Upper lobe of right lung (tissue), 1 donor: ENCODE measurements around the gene KCNJ4. TPM values are rescaled to one million over a fixed set of nuclear protein-coding genes. Genes with fewer than 3 reads are reported as not detected.

ENCODE experiments used
- ATAC-seq: fragments of 200-7000 bp; cut with Tn5 transposase; one replicate; pipeline ENCODE4 v1.9.1; 2020; ENCODE audit warnings: mild to moderate bottlenecking, moderate library complexity
- DNase-seq: peaks from one replicate; pipeline ENCODE4 v3.0.0-alpha.2; 2020
- H3K27ac ChIP-seq: fragments of 200-600 bp; one replicate; pipeline ENCODE4 v1.8.0; 2022
- H3K27me3 ChIP-seq: fragments of 200-600 bp; one replicate; pipeline ENCODE4 v1.8.0; 2022; ENCODE audit warnings: mild to moderate bottlenecking
- H3K36me3 ChIP-seq: fragments of 200-600 bp; one replicate; pipeline ENCODE4 v1.8.0; 2022
- H3K4me1 ChIP-seq: fragments of 200-600 bp; one replicate; pipeline ENCODE4 v1.8.0; 2022
- H3K4me3 ChIP-seq: fragments of 200-600 bp; one replicate; pipeline ENCODE4 v1.8.0; 2022; ENCODE audit warnings: mild to moderate bottlenecking
- H3K9me3 ChIP-seq: fragments of 200-600 bp; one replicate; pipeline ENCODE4 v1.8.0; 2022
- CTCF ChIP-seq: fragments of 200-600 bp; IDR thresholded peaks from one replicate; pipeline ENCODE4 v1.8.0; 2022; ENCODE audit warnings: antibody characterized with exemption
- intact Hi-C: fragments of 100-400 bp; cut with DNase I; formaldehyde crosslinking; loops from one replicate; pipeline ENCODE4 v1.11.0; 2022
- total RNA-seq: library from RNA; stranded (reverse); fragmentation: NEBNext Ultra II Directional; extraction: Animal tissue kit (Norgen Biotek cat#: 25700); gene quantifications from one replicate; pipeline ENCODE4 v1.2.1, GENCODE V29; 2021
- donor health status: DM: no; HTN: yes; CAD: no; lungs with severe emphysema.

Gene KCNJ4
- total RNA-seq, 1 donor from 2014 or later = not detected

- no peak for TF ChIP-seq CTCF
- H3K36me3 ChIP-seq = no peaks in the 10 kb centered on the region
- intact Hi-C loops = no loop called here
- no peaks in the 10 kb centered on the region for H3K4me1 ChIP-seq
- no peak for ATAC-seq
- no peak overlapping the region for H3K4me3 ChIP-seq
- no peaks in the 10 kb centered on the region for H3K9me3 ChIP-seq
- DNase-seq = no peak
- H3K27ac ChIP-seq = no peak overlapping the region
- peaks cover 60% of the 10 kb centered on the region for H3K27me3 ChIP-seq
Observed at GRCh38 chr22:38450234-38450797, 4.7 kb downstream of the KCNJ4 start.

- Histone ChIP-seq H3K27ac (no peak overlapping the region), H3K27me3 (peaks cover 62% of the 10 kb centered on the region), H3K4me1 (no peaks in the 10 kb centered on the region), H3K9me3 (no peaks in the 10 kb centered on the region), H3K4me3 (no peak overlapping the region), H3K36me3 (no peaks in the 10 kb centered on the region)
- intact Hi-C loops = no loop called here
- DNase-seq (no peak), ATAC-seq (no peak)
- no peak for TF ChIP-seq CTCF
Observed at GRCh38 chr22:38449776-38450175, 5.2 kb downstream of the KCNJ4 start.

GRCh38 chr22:38448945-38449745 is 5.9 kb downstream of the KCNJ4 start:
- Histone ChIP-seq H3K27ac (no peak overlapping the region), H3K36me3 (no peaks in the 10 kb centered on the region), H3K4me1 (no peaks in the 10 kb centered on the region), H3K9me3 (no peaks in the 10 kb centered on the region), H3K4me3 (no peak overlapping the region), H3K27me3 (peaks cover 62% of the 10 kb centered on the region)
- ATAC-seq (no peak), DNase-seq (no peak)
- TF ChIP-seq CTCF = no peak
- intact Hi-C loops = no loop called here

GRCh38 chr22:38446018-38446601 is 8.9 kb downstream of the KCNJ4 start:
- ATAC-seq = no peak

GRCh38 chr22:38444783-38445182 is 10.2 kb downstream of the KCNJ4 start:
- no peak for ATAC-seq
- peaks cover 36% of the 10 kb centered on the region for H3K27me3 ChIP-seq

More at GRCh38 chr22:38446018-38446601, 8.9 kb downstream of the KCNJ4 start:
- intact Hi-C loops = no loop called here
- Histone ChIP-seq H3K4me3 (no peak overlapping the region), H3K4me1 (no peaks in the 10 kb centered on the region), H3K9me3 (no peaks in the 10 kb centered on the region), H3K27ac (no peak overlapping the region), H3K27me3 (peaks cover 48% of the 10 kb centered on the region), H3K36me3 (no peaks in the 10 kb centered on the region)
- DNase-seq = no peak
- no peak for TF ChIP-seq CTCF

More at GRCh38 chr22:38444783-38445182, 10.2 kb downstream of the KCNJ4 start:
- Histone ChIP-seq H3K36me3 (no peaks in the 10 kb centered on the region), H3K27ac (no peak overlapping the region), H3K4me1 (no peaks in the 10 kb centered on the region), H3K9me3 (no peaks in the 10 kb centered on the region), H3K4me3 (no peak overlapping the region)
- intact Hi-C loops = no loop called here
- TF ChIP-seq CTCF = no peak
- DNase-seq = no peak
